Activated CD8-positive, alpha-beta memory T cell treated with anti-CD3 and anti-CD28 coated beads, Interleukin-2, amount 50 U/mL, for 1 hour (primary cell): ENCODE results near the gene HIP1R.
A peak's percentile ranks its signal among the peaks of the same experiment; 100 is the strongest.
"Not testable (repeated sequence)": the region's sequence is repeated elsewhere in the genome, so short reads cannot be mapped to it uniquely, and the experiment has no call there.

Experiments
- DNase-seq: peaks from one replicate; pipeline ENCODE4 v3.0.0-alpha.2; 2020; ENCODE audit errors: extremely low read depth

The HIP1R gene

GRCh38 chr12:122893208-122894153 is 58.2 kb downstream of the HIP1R start:
- DNase-seq: no peak

- no peak for DNase-seq
These were observed 59.2 kb downstream of the HIP1R start for GRCh38 chr12:122894193-122895121.

DNA sequence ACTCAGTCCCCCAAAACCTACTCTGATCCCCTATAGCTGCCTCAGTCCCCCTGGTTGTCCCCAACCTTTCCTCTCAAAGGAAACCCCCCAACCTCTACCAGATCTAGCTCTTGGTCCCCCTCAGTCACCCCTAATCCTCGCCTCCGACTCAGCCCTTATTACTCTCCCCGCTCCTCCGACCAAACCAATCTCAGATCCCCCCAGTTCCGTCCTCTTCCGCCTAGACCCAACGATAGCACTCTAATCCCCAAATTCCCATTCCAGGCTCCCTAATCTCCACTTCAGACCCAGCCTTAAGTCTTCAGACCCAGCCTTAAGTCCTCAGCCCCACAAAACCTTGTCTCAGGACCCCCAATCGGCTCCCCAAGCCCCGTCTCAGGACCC is 60.1 kb downstream of the HIP1R start:
- no peak for DNase-seq

DNA sequence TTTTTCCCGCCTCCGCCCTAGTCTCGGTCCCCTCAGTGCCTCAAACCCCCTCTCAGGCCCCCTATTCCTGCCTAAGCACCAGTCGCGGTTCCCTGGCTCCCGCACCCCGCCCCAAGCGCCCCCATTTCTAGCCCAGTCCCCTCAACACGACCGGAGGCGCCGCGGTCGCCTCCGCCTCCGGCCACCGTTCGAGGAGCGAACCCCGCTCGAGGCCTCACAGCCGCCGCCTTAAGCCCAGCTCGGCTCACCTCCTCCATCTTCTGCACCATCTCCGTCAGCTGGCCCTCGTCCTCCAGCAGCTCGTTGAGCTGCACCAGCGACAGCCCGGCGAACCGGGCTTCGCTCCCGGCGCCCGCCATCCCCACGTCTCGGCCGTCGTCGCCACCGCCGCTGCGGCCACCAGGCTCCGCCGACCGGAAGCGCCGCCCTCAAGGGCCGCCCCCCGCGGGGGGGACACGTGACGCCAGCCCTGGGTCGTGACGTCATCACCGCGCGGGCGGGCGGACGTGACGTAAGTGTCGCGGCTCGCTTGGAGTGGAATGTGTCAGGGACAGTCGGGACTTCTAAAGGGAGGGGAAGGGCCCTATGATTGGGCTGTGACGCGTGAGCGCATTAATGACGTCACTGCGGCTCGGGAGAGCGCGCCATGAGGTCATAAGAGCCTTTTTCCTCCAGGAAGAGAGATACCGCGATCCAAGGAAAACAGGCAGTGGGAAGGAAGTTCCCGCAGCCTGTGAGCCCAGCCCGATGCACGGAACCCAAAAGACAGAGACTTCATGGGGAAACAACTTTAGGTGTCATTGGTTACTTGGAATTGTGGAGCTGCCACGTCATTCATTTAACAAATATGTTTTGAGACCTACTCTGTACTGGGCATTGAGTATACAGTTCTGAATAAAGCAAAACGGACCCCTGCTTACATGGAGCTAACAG is 60.7 kb downstream of the HIP1R start, which contains the start of gene VPS37B:
Gene VPS37B (minus strand): TSS at position 421 of the 933 bp plus-strand sequence. CDS start 62 bp downstream, at position 359.
- DNase-seq: peak; percentile 80

GRCh38 chr12:122896662-122897061 is 61.4 kb downstream of the HIP1R start:
- DNase-seq: no peak

GRCh38 chr12:122899887-122900286 is 64.6 kb downstream of the HIP1R start:
- no peak for DNase-seq

- DNase-seq: no peak
These were observed 67.8 kb downstream of the HIP1R start for GRCh38 chr12:122902854-122903692.

DNA sequence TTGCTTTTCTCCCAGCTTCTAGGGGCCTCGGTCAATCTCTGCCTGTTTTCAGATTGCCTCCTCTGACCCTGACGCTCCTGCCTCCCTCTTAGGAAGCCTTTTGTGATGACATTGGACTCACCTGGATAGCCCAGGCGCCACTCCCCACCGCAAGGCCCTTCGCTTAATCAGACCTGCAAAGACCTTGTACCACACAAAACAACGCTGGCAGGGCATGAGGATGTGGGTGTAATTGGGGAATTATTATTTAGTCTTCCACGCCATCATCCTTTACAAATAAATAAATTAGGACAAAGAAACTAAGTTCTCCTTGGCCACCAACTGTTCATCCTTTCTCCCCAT is 68.4 kb downstream of the HIP1R start:
- DNase-seq: no peak

DNA sequence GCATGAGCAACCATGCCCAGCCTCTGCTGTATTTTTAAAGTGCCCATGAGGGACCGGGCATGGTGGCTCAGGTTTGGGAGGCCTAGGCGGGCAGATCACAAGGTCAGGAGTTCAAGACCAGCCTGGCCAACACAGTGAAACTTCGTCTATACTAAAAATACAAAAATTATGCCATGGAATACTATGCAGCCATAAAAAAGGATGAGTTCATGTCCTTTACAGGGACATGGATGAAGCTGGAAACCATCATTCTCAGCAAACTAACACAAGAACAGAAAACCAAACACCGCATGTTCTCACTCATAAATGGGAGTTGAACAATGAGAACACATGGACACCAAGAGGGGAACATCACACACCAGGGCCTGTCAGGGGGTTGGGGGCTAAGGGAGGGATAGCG is 70.0 kb downstream of the HIP1R start:
- DNase-seq: not testable (repeated sequence)

DNA sequence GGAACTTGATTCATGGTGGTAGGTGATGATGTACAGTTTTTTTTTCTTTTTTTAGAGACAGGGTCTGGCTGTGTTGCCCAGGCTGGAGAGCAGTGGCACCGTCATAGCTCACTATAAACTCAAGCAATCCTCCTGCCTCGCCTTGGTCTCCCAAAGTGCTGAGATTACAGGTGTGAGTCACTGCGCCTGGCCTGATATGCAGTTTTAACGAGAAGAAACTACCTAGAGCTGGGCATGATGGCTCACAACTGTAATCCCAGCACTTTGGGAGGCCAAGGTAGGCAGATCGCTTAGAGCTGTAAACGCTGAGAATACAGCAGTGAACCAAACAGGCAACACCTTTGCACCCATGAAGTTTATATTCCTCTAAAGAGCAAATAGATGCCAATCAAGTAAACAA is 73.7 kb downstream of the HIP1R start:
- no peak for DNase-seq

- DNase-seq: no peak
These were observed 74.4 kb downstream of the HIP1R start for GRCh38 chr12:122909442-122910288.
